ENCODE data around the gene DPYD.

GRCh38 chr1:97909266-97909665 lies 11.6 kb downstream of the DPYD start:
- TF ChIP-seq GABPA (IDR thresholded peaks at IDR 0.05; ENCODE audit: low read depth) (no peak), CTCF (IDR thresholded peaks at IDR 0.05) (no peak), NFIC (IDR thresholded peaks at IDR 0.05; ENCODE audit: borderline replicate concordance) (no peak), POLR2AphosphoS5 (IDR thresholded peaks at IDR 0.05; ENCODE audit: low read depth, low read length) (no peak), MXI1 (IDR thresholded peaks at IDR 0.05; ENCODE audit: low read depth, low read length) (no peak), EZH2phosphoT487 (IDR thresholded peaks at IDR 0.05; ENCODE audit: borderline replicate concordance, low read depth) (no peak), RCOR1 (IDR thresholded peaks at IDR 0.05; ENCODE audit: low read length) (no peak), SIN3A (IDR thresholded peaks at IDR 0.05; ENCODE audit: borderline replicate concordance, low read depth, low read length) (no peak), FOXM1 (IDR thresholded peaks at IDR 0.05; ENCODE audit: low read depth) (no peak), SMC3 (IDR thresholded peaks at IDR 0.05; ENCODE audit: low read depth, low read length) (no peak), USF2 (IDR thresholded peaks at IDR 0.05; ENCODE audit: borderline replicate concordance, low read depth, low read length) (no peak), EP300 (IDR thresholded peaks at IDR 0.05; ENCODE audit: borderline replicate concordance in 1 of 2, low read depth in 1 of 2, low read length in 1 of 2) (no peak), NRF1 (IDR thresholded peaks at IDR 0.05; ENCODE audit: low read depth, low read length) (no peak), USF1 (IDR thresholded peaks at IDR 0.05; ENCODE audit: borderline replicate concordance, low read depth) (no peak)
